Osteocyte (in vitro differentiated cells): ENCODE results near the gene ZNF101. TPM values are rescaled to one million over a fixed set of nuclear protein-coding genes. Genes with fewer than 3 reads are reported as not detected.
A peak's percentile ranks its signal among the peaks of the same experiment; 100 is the strongest.

Experiments used
- DNase-seq: peaks from one replicate; pipeline ENCODE4 v3.0.0; 2021; ENCODE audit warnings: mixed read lengths; ENCODE audit not compliant: unreplicated experiment; ENCODE audit errors: extremely low spot score
- H3K27ac Mint-ChIP-seq: one replicate; pipeline ENCODE4 v1.8.0; 2021; ENCODE audit warnings: mild to moderate bottlenecking, mixed read lengths; ENCODE audit not compliant: unreplicated experiment
- H3K27me3 Mint-ChIP-seq: one replicate; pipeline ENCODE4 v1.8.0; 2021; ENCODE audit warnings: mixed read lengths; ENCODE audit not compliant: unreplicated experiment
- H3K36me3 Mint-ChIP-seq: one replicate; pipeline ENCODE4 v1.8.0; 2021; ENCODE audit warnings: mixed read lengths; ENCODE audit not compliant: unreplicated experiment
- H3K4me1 Mint-ChIP-seq: one replicate; pipeline ENCODE4 v1.8.0; 2021; ENCODE audit warnings: mixed read lengths; ENCODE audit not compliant: unreplicated experiment
- H3K4me3 Mint-ChIP-seq: one replicate; pipeline ENCODE4 v1.8.0; 2021; ENCODE audit warnings: mild to moderate bottlenecking, moderate library complexity, mixed read lengths; ENCODE audit not compliant: unreplicated experiment
- H3K9me3 Mint-ChIP-seq: one replicate; pipeline ENCODE4 v1.8.0; 2021; ENCODE audit warnings: mixed read lengths; ENCODE audit not compliant: unreplicated experiment
- total RNA-seq: library from RNA; stranded (reverse); gene quantifications from 2 replicates; pipeline ENCODE4 v1.2.1, GENCODE V29; 2021
- TF ChIP-seq, protein P1 (sequence below): fragments of 200-600 bp; sonication (generic); IDR thresholded peaks from 2 replicates; pipeline ENCODE4 v1.5.0; 2021; ENCODE audit warnings: antibody characterized with exemption, mild to moderate bottlenecking, moderate library complexity

The ZNF101 gene
- total RNA-seq, 1 donor from 2014 or later, result 8.4 TPM

DNA sequence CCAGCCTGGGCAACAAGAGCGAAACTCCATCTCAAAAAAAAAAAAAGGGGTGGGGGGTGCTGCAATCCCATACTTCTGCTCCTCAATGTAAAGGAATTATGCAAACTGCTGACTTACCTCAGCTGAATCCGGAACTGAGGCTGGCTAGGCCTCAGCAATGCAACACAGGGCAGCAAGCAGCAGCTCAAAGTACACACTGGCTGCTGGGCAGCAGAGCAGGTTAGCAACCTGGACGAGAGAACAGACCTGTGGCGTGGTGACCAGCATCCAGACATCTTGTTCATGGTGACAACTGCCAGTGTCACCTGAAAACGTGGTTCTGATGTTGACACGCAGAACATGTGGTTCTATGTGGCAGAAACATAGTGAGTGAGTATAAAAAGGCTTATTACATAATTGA, 36.2 kb downstream of the ZNF101 start:
- Mint-ChIP-seq H3K36me3 (peaks cover 54% of the 10 kb centered on the region), H3K27me3 (no peaks in the 10 kb centered on the region), H3K4me1 (no peaks in the 10 kb centered on the region), H3K4me3 (no peak overlapping the region), H3K9me3 (peaks cover 51% of the 10 kb centered on the region), H3K27ac (no peak overlapping the region)
- TF ChIP-seq, protein P1, sequence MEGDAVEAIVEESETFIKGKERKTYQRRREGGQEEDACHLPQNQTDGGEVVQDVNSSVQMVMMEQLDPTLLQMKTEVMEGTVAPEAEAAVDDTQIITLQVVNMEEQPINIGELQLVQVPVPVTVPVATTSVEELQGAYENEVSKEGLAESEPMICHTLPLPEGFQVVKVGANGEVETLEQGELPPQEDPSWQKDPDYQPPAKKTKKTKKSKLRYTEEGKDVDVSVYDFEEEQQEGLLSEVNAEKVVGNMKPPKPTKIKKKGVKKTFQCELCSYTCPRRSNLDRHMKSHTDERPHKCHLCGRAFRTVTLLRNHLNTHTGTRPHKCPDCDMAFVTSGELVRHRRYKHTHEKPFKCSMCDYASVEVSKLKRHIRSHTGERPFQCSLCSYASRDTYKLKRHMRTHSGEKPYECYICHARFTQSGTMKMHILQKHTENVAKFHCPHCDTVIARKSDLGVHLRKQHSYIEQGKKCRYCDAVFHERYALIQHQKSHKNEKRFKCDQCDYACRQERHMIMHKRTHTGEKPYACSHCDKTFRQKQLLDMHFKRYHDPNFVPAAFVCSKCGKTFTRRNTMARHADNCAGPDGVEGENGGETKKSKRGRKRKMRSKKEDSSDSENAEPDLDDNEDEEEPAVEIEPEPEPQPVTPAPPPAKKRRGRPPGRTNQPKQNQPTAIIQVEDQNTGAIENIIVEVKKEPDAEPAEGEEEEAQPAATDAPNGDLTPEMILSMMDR, result no peak
- peak; percentile 51 for DNase-seq

DNA sequence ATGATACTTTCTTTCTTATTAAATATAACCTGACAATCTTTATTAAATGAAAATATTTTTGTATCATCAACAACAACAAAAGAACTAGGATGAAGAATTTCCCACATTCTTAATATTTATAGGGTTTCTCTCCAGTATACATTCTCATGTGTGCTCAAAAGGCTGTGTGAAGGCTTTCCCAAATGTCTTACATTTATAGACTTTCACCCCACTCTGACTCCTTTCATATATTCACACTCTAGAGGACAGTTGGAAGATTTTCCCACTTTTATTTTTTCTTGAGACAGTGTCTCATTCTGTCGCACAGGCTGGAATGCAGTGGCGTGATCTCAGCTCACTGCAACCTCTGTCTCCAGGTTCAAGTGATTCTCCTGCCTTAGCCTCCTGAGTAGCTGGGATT, 41.9 kb downstream of the ZNF101 start:
- peaks cover 72% of the 10 kb centered on the region for H3K36me3 Mint-ChIP-seq
- H3K27me3 Mint-ChIP-seq, result no peaks in the 10 kb centered on the region
- H3K27ac Mint-ChIP-seq, result no peak overlapping the region
- H3K4me1 Mint-ChIP-seq, result no peaks in the 10 kb centered on the region
- TF ChIP-seq, protein P1, result no peak
- peaks cover 29% of the 10 kb centered on the region for H3K9me3 Mint-ChIP-seq
- H3K4me3 Mint-ChIP-seq, result no peak overlapping the region
- DNase-seq, result no peak

DNA sequence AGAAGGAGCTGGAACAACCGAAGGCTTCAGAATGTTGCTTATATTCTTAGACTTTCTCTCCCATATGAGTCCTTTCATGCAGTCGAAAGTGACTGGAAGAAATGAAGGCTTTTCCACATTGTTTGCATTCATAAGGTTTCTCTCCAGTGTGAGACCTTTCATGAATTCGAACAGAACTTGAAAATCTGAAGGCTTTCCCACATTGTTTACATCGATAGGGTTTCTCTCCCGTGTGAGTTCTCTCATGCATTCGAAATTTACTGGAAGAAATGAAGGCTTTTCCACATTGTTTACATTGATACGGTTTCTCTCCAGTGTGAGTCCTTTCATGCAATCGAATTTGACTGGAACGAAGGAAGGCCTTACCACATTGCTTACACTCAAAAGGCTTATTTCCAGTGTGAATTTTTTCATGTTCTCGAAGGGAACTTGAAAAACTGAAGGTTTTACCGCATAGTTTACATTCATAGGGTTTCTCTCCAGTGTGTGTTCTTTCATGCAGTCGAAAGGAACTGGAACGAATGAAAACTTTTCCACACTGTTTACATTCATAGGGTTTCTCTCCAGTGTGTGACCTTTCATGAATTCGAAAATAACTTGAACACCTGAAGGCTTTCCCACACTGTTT, 42.8 kb downstream of the ZNF101 start:
- H3K4me3 Mint-ChIP-seq, result no peak overlapping the region
- TF ChIP-seq, protein P1, result no peak
- H3K4me1 Mint-ChIP-seq, result no peaks in the 10 kb centered on the region
- peaks cover 29% of the 10 kb centered on the region for H3K9me3 Mint-ChIP-seq
- DNase-seq, result no peak
- H3K27me3 Mint-ChIP-seq, result no peaks in the 10 kb centered on the region
- no peak overlapping the region for H3K27ac Mint-ChIP-seq
- peaks cover 75% of the 10 kb centered on the region for H3K36me3 Mint-ChIP-seq

DNA sequence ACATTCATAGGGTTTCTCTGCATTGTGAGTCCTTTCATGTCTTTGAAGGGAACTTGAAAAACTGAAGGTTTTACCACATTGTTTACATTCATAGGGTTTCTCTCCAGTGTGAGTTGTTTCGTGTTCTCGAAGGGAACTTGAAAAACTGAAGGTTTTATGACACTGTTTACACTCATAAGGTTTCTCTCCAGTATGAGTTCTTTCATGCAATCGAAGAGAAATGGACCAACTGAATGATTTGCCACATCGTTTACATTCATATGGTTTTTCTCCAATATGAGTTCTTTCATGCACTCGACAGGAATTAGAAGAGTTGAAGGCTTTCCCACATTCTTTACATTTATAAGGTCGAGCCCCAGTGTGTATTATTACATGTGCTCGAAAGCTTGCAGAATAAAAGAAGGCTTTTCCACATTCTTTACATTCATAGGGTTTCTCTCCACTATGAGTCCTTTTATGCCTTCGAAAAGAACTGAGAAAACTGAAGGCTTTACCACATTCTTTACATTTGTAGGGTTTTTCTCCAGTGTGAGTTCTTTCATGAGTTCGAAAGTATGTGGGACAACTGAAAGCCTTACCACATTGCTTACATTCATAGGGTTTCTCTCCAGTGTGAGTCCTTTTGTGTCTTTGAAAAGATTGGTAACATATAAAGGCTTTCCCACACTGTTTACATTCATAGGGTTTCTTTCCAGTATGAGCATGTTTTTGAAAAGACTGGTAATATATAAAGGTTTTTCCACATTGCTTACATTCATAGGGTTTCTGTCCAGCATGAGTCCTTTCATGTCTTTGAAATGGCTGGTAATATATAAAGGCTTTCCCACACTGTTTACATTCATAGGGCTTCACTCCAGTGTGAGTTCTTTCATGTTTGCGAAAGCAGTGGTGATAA, 43.5 kb downstream of the ZNF101 start:
- Mint-ChIP-seq H3K27me3 (no peaks in the 10 kb centered on the region), H3K27ac (no peak overlapping the region), H3K36me3 (peaks cover 81% of the 10 kb centered on the region), H3K9me3 (peaks cover 22% of the 10 kb centered on the region), H3K4me1 (no peaks in the 10 kb centered on the region), H3K4me3 (no peak overlapping the region)
- no peak for DNase-seq
- TF ChIP-seq, protein P1, result no peak

DNA sequence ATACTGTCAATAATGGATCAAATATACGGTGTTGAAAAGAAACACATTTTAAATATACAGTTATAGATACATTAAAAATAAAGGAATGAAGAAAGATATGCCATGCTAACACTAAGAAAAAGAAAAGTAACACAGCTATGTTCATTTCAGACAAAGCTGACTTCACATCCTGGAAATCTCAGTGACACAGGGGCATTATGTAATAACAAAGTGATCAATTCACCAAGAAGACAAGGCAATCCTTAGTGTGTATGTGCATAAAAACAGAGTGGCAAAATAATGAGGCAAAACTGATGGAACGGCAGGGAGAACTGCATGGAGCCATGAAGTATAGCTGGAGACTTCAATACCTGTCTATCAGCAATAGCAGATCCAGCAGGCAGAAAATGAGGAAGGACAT, 51.2 kb downstream of the ZNF101 start:
- H3K27ac Mint-ChIP-seq, result no peak overlapping the region
- H3K27me3 Mint-ChIP-seq, result no peaks in the 10 kb centered on the region
- no peaks in the 10 kb centered on the region for H3K4me1 Mint-ChIP-seq
- TF ChIP-seq, protein P1, result no peak
- no peak for DNase-seq
- H3K4me3 Mint-ChIP-seq, result no peak overlapping the region
- H3K36me3 Mint-ChIP-seq, result peaks cover 71% of the 10 kb centered on the region
- peaks cover 51% of the 10 kb centered on the region for H3K9me3 Mint-ChIP-seq
